Activated naive CD4-positive, alpha-beta T cell treated with anti-CD3 and anti-CD28 coated beads, Interleukin-2, amount 50 U/mL, for 72 hours (primary cell): ENCODE results near the gene SRRM2. TPM values are rescaled to one million over a fixed set of nuclear protein-coding genes. Genes with fewer than 3 reads are reported as not detected.
A peak's percentile ranks its signal among the peaks of the same experiment; 100 is the strongest.

Experiments
- ATAC-seq, 2 donors: fragments of 150-1000 bp; cut with Tn5 transposase; 2 replicates each; pipeline ENCODE4 v1.10.0; 2021; ENCODE audit warnings: mild to moderate bottlenecking in 2 of 2, moderate library complexity in 2 of 2
- DNase-seq, 2 donors: peaks; one replicate each; pipeline ENCODE4 v3.0.0; 2021 to 2022; ENCODE audit warnings: low spot score in 2 of 2
- H3K27ac Mint-ChIP-seq, 2 donors: one replicate each; pipeline ENCODE4 v1.8.0; 2022; ENCODE audit warnings: mild to moderate bottlenecking in 2 of 2, mixed read lengths in 2 of 2
- H3K36me3 Mint-ChIP-seq, 2 donors: one replicate each; pipeline ENCODE4 v1.8.0; 2022; ENCODE audit warnings: mixed read lengths in 2 of 2
- H3K9me3 Mint-ChIP-seq, 2 donors: one replicate each; pipeline ENCODE4 v1.8.0; 2022; ENCODE audit warnings: mixed read lengths in 2 of 2
- total RNA-seq, 2 donors: library from RNA; stranded (reverse); gene quantifications; one replicate each; pipeline ENCODE4 v1.2.3, GENCODE V29; 2022

SRRM2 gene
- total RNA-seq, 2 donors from 2014 or later, result 624 to 790 TPM

GRCh38 chr16:2745961-2746360, 6.5 kb upstream of the SRRM2 start:
- no peak for ATAC-seq
- DNase-seq, result no peak
- Mint-ChIP-seq H3K9me3 (no peaks in the 10 kb centered on the region), H3K36me3 (peaks cover under 1 to 15% of the 10 kb centered on the region in 2 donors), H3K27ac (no peak overlapping the region)

- DNase-seq (no peak), ATAC-seq (no peak)
- Mint-ChIP-seq H3K27ac (peak overlapping the region in 1 of 2 donors; percentile 65), H3K36me3 (peaks cover 16 to 23% of the 10 kb centered on the region in 2 donors), H3K9me3 (no peaks in the 10 kb centered on the region)
Measured at GRCh38 chr16:2748757-2749455, 3.5 kb upstream of the SRRM2 start.

GRCh38 chr16:2749476-2749875, 3.0 kb upstream of the SRRM2 start:
- Mint-ChIP-seq H3K9me3 (no peaks in the 10 kb centered on the region), H3K36me3 (peaks cover 21 to 29% of the 10 kb centered on the region in 2 donors), H3K27ac (peak overlapping the region in 1 of 2 donors; percentile 65)
- ATAC-seq, result no peak
- no peak for DNase-seq

GRCh38 chr16:2749936-2750335, 2.5 kb upstream of the SRRM2 start:
- peaks cover 26 to 33% of the 10 kb centered on the region in 2 donors for H3K36me3 Mint-ChIP-seq
- ATAC-seq (no peak), DNase-seq (no peak)
- H3K9me3 Mint-ChIP-seq, result no peaks in the 10 kb centered on the region
- H3K27ac Mint-ChIP-seq, result peak overlapping the region in 1 of 2 donors; percentile 92

GRCh38 chr16:2751577-2752034, 832 bp upstream of the SRRM2 start:
- Mint-ChIP-seq H3K27ac (peak overlapping the region; percentile 92), H3K36me3 (peaks cover 39 to 44% of the 10 kb centered on the region in 2 donors), H3K9me3 (no peaks in the 10 kb centered on the region)
- no peak for DNase-seq
- peak; percentile 40 for ATAC-seq

GRCh38 chr16:2752850-2753732, 653 bp downstream of the SRRM2 start:
- peaks cover 51 to 58% of the 10 kb centered on the region in 2 donors for H3K36me3 Mint-ChIP-seq
- no peak for DNase-seq
- peak; percentile 46 to 55 for ATAC-seq
- H3K9me3 Mint-ChIP-seq, result no peaks in the 10 kb centered on the region
- H3K27ac Mint-ChIP-seq, result peak overlapping the region; percentile 85 to 92

- Mint-ChIP-seq H3K36me3 (peaks cover 54 to 64% of the 10 kb centered on the region in 2 donors), H3K9me3 (no peaks in the 10 kb centered on the region), H3K27ac (peak overlapping the region; percentile 85 to 92)
- no peak for DNase-seq
- ATAC-seq, result no peak
Measured at GRCh38 chr16:2753733-2754020, 1.2 kb downstream of the SRRM2 start.

- peak overlapping the region; percentile 30 to 92 for H3K27ac Mint-ChIP-seq
- no peaks in the 10 kb centered on the region for H3K9me3 Mint-ChIP-seq
- peaks cover 66 to 70% of the 10 kb centered on the region in 2 donors for H3K36me3 Mint-ChIP-seq
- ATAC-seq (no peak), DNase-seq (no peak)
Measured at GRCh38 chr16:2755158-2755557, 2.7 kb downstream of the SRRM2 start.

GRCh38 chr16:2756288-2757015, 4.0 kb downstream of the SRRM2 start:
- ATAC-seq, result no peak
- H3K9me3 Mint-ChIP-seq, result no peaks in the 10 kb centered on the region

GRCh38 chr16:2757344-2757743, 4.9 kb downstream of the SRRM2 start:
- Mint-ChIP-seq H3K27ac (peak overlapping the region; percentile 91 to 92), H3K9me3 (no peaks in the 10 kb centered on the region), H3K36me3 (peaks cover 76 to 86% of the 10 kb centered on the region in 2 donors)
- no peak for ATAC-seq
- no peak for DNase-seq

More at GRCh38 chr16:2756288-2757015, 4.0 kb downstream of the SRRM2 start:
- no peak for DNase-seq
- Mint-ChIP-seq H3K27ac (peak overlapping the region; percentile 90 to 92), H3K36me3 (peaks cover 71 to 77% of the 10 kb centered on the region in 2 donors)

- H3K36me3 Mint-ChIP-seq, result peaks cover 74 to 94% of the 10 kb centered on the region in 2 donors
- DNase-seq (no peak), ATAC-seq (no peak)
- no peaks in the 10 kb centered on the region for H3K9me3 Mint-ChIP-seq
- no peak overlapping the region for H3K27ac Mint-ChIP-seq
Measured at GRCh38 chr16:2761472-2761871, 9.0 kb downstream of the SRRM2 start.

- Mint-ChIP-seq H3K27ac (peak overlapping the region in 1 of 2 donors; percentile 46), H3K9me3 (no peaks in the 10 kb centered on the region), H3K36me3 (peaks cover 74 to 93% of the 10 kb centered on the region in 2 donors)
- DNase-seq, result no peak
- no peak for ATAC-seq
Measured at GRCh38 chr16:2761886-2762583, 9.6 kb downstream of the SRRM2 start.

- no peak for DNase-seq
- no peaks in the 10 kb centered on the region for H3K9me3 Mint-ChIP-seq
- H3K36me3 Mint-ChIP-seq, result peaks cover 72 to 86% of the 10 kb centered on the region in 2 donors
- no peak for ATAC-seq
- H3K27ac Mint-ChIP-seq, result peak overlapping the region in 1 of 2 donors; percentile 46
Measured at GRCh38 chr16:2762711-2763110, 10.3 kb downstream of the SRRM2 start.

- ATAC-seq (no peak), DNase-seq (no peak)
- Mint-ChIP-seq H3K9me3 (no peaks in the 10 kb centered on the region), H3K27ac (peak overlapping the region in 1 of 2 donors; percentile 46), H3K36me3 (peaks cover 73 to 81% of the 10 kb centered on the region in 2 donors)
Measured at GRCh38 chr16:2763173-2763572, 10.7 kb downstream of the SRRM2 start.

- ATAC-seq, result no peak
- H3K9me3 Mint-ChIP-seq, result no peaks in the 10 kb centered on the region
- H3K36me3 Mint-ChIP-seq, result peaks cover 63 to 73% of the 10 kb centered on the region in 2 donors
- DNase-seq, result no peak
- H3K27ac Mint-ChIP-seq, result peak overlapping the region; percentile 43 to 94
Measured at GRCh38 chr16:2764718-2765117, 12.3 kb downstream of the SRRM2 start.
